ENCODE data around the gene NOB1. TPM values are rescaled to one million over a fixed set of nuclear protein-coding genes. Genes with fewer than 3 reads are reported as not detected.

The NOB1 gene
- total and polyA plus RNA-seq, 2 experiments from 2014 or later, result 41.4 to 56.6 TPM

GRCh38 chr16:69798466-69798865, 43.7 kb upstream of the NOB1 start:
- Histone ChIP-seq H3K27ac (ENCODE audit: low read depth) (no peak overlapping the region), H3K79me2 (replicated peaks; ENCODE audit: insufficient read depth) (no peaks in the 10 kb centered on the region), H3K4me1 (ENCODE audit: insufficient read depth) (no peaks in the 10 kb centered on the region), H3K4me3 (no peak overlapping the region), H3K27me3 (ENCODE audit: insufficient read depth) (no peaks in the 10 kb centered on the region), H3K9me2 (ENCODE audit: insufficient read depth) (no peaks in the 10 kb centered on the region), H4K20me1 (replicated peaks; ENCODE audit: insufficient read depth) (no peaks in the 10 kb centered on the region), H2AFZ (no peak overlapping the region), H3F3A (replicated peaks; ENCODE audit: low read depth) (no peaks in the 10 kb centered on the region; the same call in 1 of the 2 replicates), H3K36me3 (ENCODE audit: insufficient read depth) (0 out of 2 replicates have a peak, but pooled peaks cover 3% of the 10 kb centered on the region), H3K4me2 (no peak overlapping the region)
- ATAC-seq (peak; percentile 36), DNase-seq (ENCODE audit: low spot score) (peak; percentile 43)
- Mint-ChIP-seq H3K4me3 (no peak overlapping the region), H3K4me1 (peaks cover 7% of the 10 kb centered on the region; the same call in 2 of the 3 replicates), H3K36me3 (ENCODE audit: low read depth) (peaks cover 13% of the 10 kb centered on the region), H3K9me3 (no peaks in the 10 kb centered on the region), H3K27ac (no peak overlapping the region), H3K27me3 (ENCODE audit: insufficient read depth, low read depth, poor library complexity) (no peaks in the 10 kb centered on the region)
- no peak for TF ChIP-seq ZNF331 (CRISPR knock-in tag; IDR thresholded peaks at IDR 0.05; ENCODE audit: low read depth)
- TF ChIP-seq STAT1 (IDR thresholded peaks at IDR 0.05; ENCODE audit: unreplicated experiment), result no peak
- TF ChIP-seq POLR2AphosphoS5 (IDR thresholded peaks at IDR 0.05; ENCODE audit: low read depth), result no peak
- no peak for TF ChIP-seq ZNF462 (CRISPR knock-in tag; IDR thresholded peaks at IDR 0.05)
- peak; percentile 51 to 53 for TF ChIP-seq CTCF (conservative IDR thresholded peaks at IDR 0.05; ENCODE audit: low read depth in 2 of 2)
- TF ChIP-seq REST (IDR thresholded peaks at IDR 0.05; ENCODE audit: unreplicated experiment), result no peak
- TF ChIP-seq EZH2phosphoT487 (IDR thresholded peaks at IDR 0.05; ENCODE audit: unreplicated experiment), result no peak
- TF ChIP-seq JUNB (IDR thresholded peaks at IDR 0.05; ENCODE audit: unreplicated experiment), result no peak
